ENCODE measurements around the gene SPTY2D1. TPM values are rescaled to one million over a fixed set of nuclear protein-coding genes. Genes with fewer than 3 reads are reported as not detected.
"Not testable (repeated sequence)": the region's sequence is repeated elsewhere in the genome, so short reads cannot be mapped to it uniquely, and the experiment has no call there.

The SPTY2D1 gene
- total RNA-seq, 1 donor from 2014 or later: 17.0 TPM

GRCh38 chr11:18671246-18671645 lies 37.1 kb upstream of the SPTY2D1 start:
- H3K4me3 ChIP-seq (ENCODE audit: low read depth, low read length): no peak overlapping the region
- H3K27me3 ChIP-seq (ENCODE audit: control insufficient read depth, insufficient read depth, low read length): no peaks in the 10 kb centered on the region
- TF ChIP-seq, protein P1, sequence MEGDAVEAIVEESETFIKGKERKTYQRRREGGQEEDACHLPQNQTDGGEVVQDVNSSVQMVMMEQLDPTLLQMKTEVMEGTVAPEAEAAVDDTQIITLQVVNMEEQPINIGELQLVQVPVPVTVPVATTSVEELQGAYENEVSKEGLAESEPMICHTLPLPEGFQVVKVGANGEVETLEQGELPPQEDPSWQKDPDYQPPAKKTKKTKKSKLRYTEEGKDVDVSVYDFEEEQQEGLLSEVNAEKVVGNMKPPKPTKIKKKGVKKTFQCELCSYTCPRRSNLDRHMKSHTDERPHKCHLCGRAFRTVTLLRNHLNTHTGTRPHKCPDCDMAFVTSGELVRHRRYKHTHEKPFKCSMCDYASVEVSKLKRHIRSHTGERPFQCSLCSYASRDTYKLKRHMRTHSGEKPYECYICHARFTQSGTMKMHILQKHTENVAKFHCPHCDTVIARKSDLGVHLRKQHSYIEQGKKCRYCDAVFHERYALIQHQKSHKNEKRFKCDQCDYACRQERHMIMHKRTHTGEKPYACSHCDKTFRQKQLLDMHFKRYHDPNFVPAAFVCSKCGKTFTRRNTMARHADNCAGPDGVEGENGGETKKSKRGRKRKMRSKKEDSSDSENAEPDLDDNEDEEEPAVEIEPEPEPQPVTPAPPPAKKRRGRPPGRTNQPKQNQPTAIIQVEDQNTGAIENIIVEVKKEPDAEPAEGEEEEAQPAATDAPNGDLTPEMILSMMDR (IDR thresholded peaks at IDR 0.05; ENCODE audit: insufficient read depth, low read length, poor library complexity, severe bottlenecking): no peak
- DNase-seq (ENCODE audit: low read depth): no peak
- no peaks in the 10 kb centered on the region for H3K36me3 ChIP-seq (ENCODE audit: control insufficient read depth, insufficient read depth, low read length)

DNA sequence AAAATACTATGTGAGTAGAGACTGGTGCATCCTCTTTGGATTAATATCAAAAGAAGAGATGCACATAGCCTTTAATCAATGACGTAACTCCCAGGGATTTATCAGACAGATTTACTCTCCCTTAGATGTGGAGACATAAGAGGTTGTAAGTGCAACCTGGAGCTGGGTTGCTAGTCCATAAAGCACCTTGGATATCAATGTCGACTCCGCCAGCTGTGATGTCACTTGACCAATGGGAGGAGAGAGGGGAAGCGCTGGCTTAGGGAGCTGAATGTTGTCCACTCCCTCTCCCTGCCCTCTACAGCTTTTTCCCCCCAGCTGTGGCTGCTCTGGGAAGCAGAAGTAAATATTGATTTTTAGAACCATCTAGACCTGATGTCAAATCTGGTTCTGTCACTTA lies 35.6 kb upstream of the SPTY2D1 start:
- TF ChIP-seq, protein P1 (IDR thresholded peaks at IDR 0.05; ENCODE audit: insufficient read depth, low read length, poor library complexity, severe bottlenecking): no peak
- H3K27me3 ChIP-seq (ENCODE audit: control insufficient read depth, insufficient read depth, low read length): no peaks in the 10 kb centered on the region
- no peak overlapping the region for H3K4me3 ChIP-seq (ENCODE audit: low read depth, low read length)
- H3K36me3 ChIP-seq (ENCODE audit: control insufficient read depth, insufficient read depth, low read length): no peaks in the 10 kb centered on the region
- DNase-seq (ENCODE audit: low read depth): no peak

DNA sequence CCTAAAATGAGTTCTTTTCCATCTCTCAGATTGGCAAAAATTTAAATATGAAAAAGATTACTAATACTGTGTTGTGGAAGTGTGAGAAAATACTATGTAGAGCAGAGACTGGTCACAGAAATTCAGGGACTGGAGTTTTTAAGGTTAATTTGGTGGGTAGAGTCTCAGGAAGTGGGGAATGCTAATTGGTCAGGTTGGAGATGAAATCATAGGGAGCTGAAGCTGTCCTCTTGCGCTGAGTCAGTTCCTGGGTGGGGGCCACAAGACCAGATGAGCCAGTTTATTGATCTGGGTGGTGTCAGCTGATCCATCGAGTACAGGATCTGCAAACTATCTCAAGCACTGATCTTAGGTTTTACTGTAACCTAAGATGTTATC lies 35.1 kb upstream of the SPTY2D1 start:
- no peak overlapping the region for H3K4me3 ChIP-seq (ENCODE audit: low read depth, low read length)
- no peak for DNase-seq (ENCODE audit: low read depth)
- no peaks in the 10 kb centered on the region for H3K27me3 ChIP-seq (ENCODE audit: control insufficient read depth, insufficient read depth, low read length)
- TF ChIP-seq, protein P1 (IDR thresholded peaks at IDR 0.05; ENCODE audit: insufficient read depth, low read length, poor library complexity, severe bottlenecking): no peak
- no peaks in the 10 kb centered on the region for H3K36me3 ChIP-seq (ENCODE audit: control insufficient read depth, insufficient read depth, low read length)

- H3K4me3 ChIP-seq (ENCODE audit: low read depth, low read length): no peak overlapping the region
- H3K27me3 ChIP-seq (ENCODE audit: control insufficient read depth, insufficient read depth, low read length): no peaks in the 10 kb centered on the region
- DNase-seq (ENCODE audit: low read depth): no peak
- TF ChIP-seq, protein P1 (IDR thresholded peaks at IDR 0.05; ENCODE audit: insufficient read depth, low read length, poor library complexity, severe bottlenecking): no peak
- no peaks in the 10 kb centered on the region for H3K36me3 ChIP-seq (ENCODE audit: control insufficient read depth, insufficient read depth, low read length)
These were observed 34.0 kb upstream of the SPTY2D1 start for GRCh38 chr11:18668131-18668530.

DNA sequence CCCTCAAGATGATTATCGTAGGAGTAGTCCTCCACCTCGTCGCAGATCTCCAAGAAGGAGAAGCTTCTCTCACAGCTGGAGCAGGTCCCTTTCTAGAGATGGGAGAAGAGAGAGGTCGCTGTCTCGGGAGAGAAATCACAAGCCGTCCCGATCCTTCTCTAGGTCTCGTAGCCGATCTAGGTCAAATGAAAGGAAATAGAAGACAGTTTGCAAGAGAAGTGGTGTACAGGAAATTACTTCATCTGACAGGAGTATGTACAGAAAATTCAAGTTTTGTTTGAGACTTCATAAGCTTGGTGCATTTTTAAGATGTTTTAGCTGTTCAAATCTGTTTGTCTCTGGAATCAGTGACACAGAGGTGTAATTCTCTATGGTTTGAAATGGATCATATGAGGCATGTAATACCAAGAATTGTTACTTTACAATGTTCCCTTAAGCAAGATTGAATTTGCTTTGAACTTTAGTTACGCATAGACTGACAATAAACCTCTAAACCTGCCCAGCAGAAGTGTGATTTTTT lies 31.3 kb upstream of the SPTY2D1 start:
- H3K36me3 ChIP-seq (ENCODE audit: control insufficient read depth, insufficient read depth, low read length); DNase-seq (ENCODE audit: low read depth); H3K27me3 ChIP-seq (ENCODE audit: control insufficient read depth, insufficient read depth, low read length); H3K4me3 ChIP-seq (ENCODE audit: low read depth, low read length): not testable (repeated sequence)

DNA sequence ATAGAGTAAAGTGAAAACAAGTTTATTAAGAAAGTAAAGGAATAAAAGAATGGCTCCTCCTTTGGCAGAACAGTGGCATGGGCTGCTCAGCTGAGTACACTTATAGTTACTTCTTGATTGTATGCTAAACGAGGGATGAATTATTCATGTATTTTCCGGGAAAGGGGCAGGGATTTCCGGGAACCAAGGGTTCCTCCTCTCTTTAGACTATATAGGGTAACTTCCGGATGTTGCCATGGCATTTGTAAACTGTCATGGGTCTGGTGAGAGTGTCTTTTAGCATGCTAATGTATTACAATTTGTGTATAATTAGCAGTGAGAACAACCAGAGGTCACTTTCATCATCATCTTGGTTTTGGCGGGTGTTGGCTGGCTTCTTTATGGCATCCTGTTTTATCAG lies 23.5 kb upstream of the SPTY2D1 start:
- Histone ChIP-seq H3K27me3 (ENCODE audit: control insufficient read depth, insufficient read depth, low read length) (no peaks in the 10 kb centered on the region), H3K4me3 (ENCODE audit: low read depth, low read length) (no peak overlapping the region), H3K36me3 (ENCODE audit: control insufficient read depth, insufficient read depth, low read length) (no peaks in the 10 kb centered on the region)
- TF ChIP-seq, protein P1 (IDR thresholded peaks at IDR 0.05; ENCODE audit: insufficient read depth, low read length, poor library complexity, severe bottlenecking): no peak
- DNase-seq (ENCODE audit: low read depth): no peak

Measured in kidney epithelial cell (primary cell).